Esophagus squamous epithelium (tissue), 5 donors: ENCODE measurements around the gene PPP3R2. TPM values are rescaled to one million over a fixed set of nuclear protein-coding genes. Genes with fewer than 3 reads are reported as not detected.

Experiments
- DNase-seq: peaks from one replicate; lab custom pipeline; 2025; lab: John Stamatoyannopoulos, UW
- H3K27ac ChIP-seq, 4 donors: fragments of 200-600 bp; sonication (generic); one replicate each; pipeline ENCODE4 v1.5.1; 2016 to 2019; ENCODE audit warnings: mild to moderate bottlenecking in 1 of 4
- H3K27me3 ChIP-seq, 4 donors: fragments of 200-600 bp; sonication (generic); 1 replicate in 3 of 4; 2 replicates in 1 of 4; pipeline versions ENCODE4 v1.5.1 to v1.6.0; 2017 to 2021; ENCODE audit warnings: antibody characterized with exemption in 1 of 4
- H3K36me3 ChIP-seq, 3 donors: fragments of 200-600 bp; sonication (generic); one replicate each; pipeline ENCODE4 v1.5.1; 2016 to 2019
- H3K4me1 ChIP-seq, 3 donors: fragments of 200-600 bp; sonication (generic); one replicate each; pipeline ENCODE4 v1.5.1; 2017 to 2019
- H3K4me3 ChIP-seq, 4 donors: fragments of 200-600 bp; sonication (generic); 1 replicate in 3 of 4; 2 replicates in 1 of 4; pipeline ENCODE4 v1.5.1; 2016 to 2019; ENCODE audit warnings: mild to moderate bottlenecking in 2 of 4, moderate library complexity in 1 of 4
- H3K9me3 ChIP-seq, 3 donors: fragments of 200-600 bp; sonication (generic); one replicate each; pipeline ENCODE4 v1.5.1; 2016 to 2019
- POLR2A ChIP-seq, 4 donors: fragments of 450-650 bp; IDR thresholded peaks; one replicate each; pipeline ENCODE4 v1.6.1; 2017; ENCODE audit warnings: antibody characterized with exemption in 4 of 4, mild to moderate bottlenecking in 4 of 4, moderate library complexity in 3 of 4
- WGBS, 2 donors: methylation state at CpG; one replicate each; pipeline ENCODE4 v1.1.5; 2018; 5-methylcytosine and 5-hydroxymethylcytosine counted together
- intact Hi-C: fragments of 100-400 bp; cut with DNase I; formaldehyde crosslinking; loops from one replicate; pipeline ENCODE4 v1.15.0; 2022
- total RNA-seq, 4 donors: library from RNA; depleted of rRNA; stranded (reverse); fragments of >200 nt; gene quantifications; one replicate each; pipeline ENCODE4 v1.1.0, GENCODE V29; 2016
- TF ChIP-seq, protein P1 (sequence below), 6 experiments: fragments of 450-650 bp in 4 of 6; fragments of 200-600 bp in 2 of 6; sonication (generic) in 2 of 6; IDR thresholded peaks; one replicate each; pipeline ENCODE4 v1.5.1; 2016 to 2019; ENCODE audit warnings: antibody characterized with exemption in 6 of 6, mild to moderate bottlenecking in 4 of 6, moderate library complexity in 4 of 6
- donor health status: DM: yes; HTN: yes; CAD: no.

PPP3R2 gene
- total RNA-seq, 4 donors from 2014 or later: not detected

DNA sequence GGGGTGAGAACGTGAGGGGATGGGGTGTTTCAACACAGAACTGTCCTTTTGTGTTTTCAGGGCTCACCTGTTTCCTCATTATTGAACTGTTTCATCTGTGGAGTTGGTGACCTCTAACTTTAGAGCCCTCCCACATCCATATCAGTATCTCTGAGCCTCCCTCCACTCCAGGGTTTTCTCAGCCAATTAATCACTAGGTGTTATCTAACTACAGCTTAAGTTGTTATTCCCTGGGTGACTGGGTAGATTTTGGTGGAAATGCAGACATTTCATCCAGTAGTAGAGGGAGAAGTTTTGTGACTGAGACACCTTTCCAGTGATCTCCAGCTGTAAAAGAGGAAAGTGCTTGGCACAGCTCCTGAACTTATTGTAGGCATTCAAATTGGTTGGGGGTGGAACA is 23.7 kb downstream of the PPP3R2 start:
- WGBS, 2 donors: 64 to 100% methylated on average over 1 of the region's 1 CpG
- Histone ChIP-seq H3K36me3 (peaks cover 0 to 42% (median 0%) of the 10 kb centered on the region in 3 donors), H3K4me3 (no peak overlapping the region), H3K9me3 (no peaks in the 10 kb centered on the region), H3K27ac (no peak overlapping the region), H3K4me1 (no peaks in the 10 kb centered on the region), H3K27me3 (no peaks in the 10 kb centered on the region)
- intact Hi-C loops: no loop called here
- no peak for DNase-seq
- TF ChIP-seq, protein P1, sequence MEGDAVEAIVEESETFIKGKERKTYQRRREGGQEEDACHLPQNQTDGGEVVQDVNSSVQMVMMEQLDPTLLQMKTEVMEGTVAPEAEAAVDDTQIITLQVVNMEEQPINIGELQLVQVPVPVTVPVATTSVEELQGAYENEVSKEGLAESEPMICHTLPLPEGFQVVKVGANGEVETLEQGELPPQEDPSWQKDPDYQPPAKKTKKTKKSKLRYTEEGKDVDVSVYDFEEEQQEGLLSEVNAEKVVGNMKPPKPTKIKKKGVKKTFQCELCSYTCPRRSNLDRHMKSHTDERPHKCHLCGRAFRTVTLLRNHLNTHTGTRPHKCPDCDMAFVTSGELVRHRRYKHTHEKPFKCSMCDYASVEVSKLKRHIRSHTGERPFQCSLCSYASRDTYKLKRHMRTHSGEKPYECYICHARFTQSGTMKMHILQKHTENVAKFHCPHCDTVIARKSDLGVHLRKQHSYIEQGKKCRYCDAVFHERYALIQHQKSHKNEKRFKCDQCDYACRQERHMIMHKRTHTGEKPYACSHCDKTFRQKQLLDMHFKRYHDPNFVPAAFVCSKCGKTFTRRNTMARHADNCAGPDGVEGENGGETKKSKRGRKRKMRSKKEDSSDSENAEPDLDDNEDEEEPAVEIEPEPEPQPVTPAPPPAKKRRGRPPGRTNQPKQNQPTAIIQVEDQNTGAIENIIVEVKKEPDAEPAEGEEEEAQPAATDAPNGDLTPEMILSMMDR (IDR thresholded peaks at IDR 0.05): no peak
- no peak for TF ChIP-seq POLR2A (IDR thresholded peaks at IDR 0.05)

DNA sequence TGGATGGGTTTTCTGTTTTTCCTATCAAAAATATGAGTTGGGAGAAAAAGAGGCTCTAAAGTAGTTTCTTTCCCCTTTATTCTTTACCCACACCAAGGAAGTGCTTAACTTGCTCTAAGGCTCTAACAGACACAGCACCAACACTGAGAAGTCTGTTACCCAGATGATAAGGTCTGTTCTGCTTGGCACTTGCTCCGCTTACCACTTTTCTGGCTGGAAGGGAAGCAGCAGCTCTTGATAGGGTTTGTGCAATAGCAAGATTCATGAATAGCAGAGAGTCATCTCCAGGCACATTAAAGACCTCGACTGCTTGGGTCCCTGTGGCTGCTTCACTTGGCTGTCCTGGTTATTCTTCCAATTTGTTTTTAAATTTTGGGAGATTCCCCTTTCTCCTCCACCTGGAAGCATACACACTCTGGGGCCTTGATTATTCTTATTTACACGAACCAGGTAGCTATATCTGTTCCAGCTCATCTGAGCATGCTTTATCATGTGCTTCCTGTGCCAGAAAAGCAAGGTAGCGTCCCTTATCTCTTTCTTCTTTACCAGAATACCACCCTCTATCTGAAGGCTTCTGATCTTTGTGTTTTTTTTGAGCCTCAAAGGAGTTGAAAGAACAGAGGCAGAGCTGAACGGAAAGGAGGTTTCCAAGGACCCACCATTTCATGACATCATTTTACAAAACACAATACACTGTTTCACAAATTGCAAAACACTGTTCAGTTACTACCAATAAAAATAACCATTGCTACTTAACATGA is 24.8 kb downstream of the PPP3R2 start:
- intact Hi-C loops: no loop called here
- TF ChIP-seq, protein P1 (IDR thresholded peaks at IDR 0.05): no peak
- TF ChIP-seq POLR2A (IDR thresholded peaks at IDR 0.05): no peak
- DNase-seq: no peak
- Histone ChIP-seq H3K36me3 (peaks cover 0 to 54% (median 0%) of the 10 kb centered on the region in 3 donors), H3K27me3 (no peaks in the 10 kb centered on the region), H3K9me3 (no peaks in the 10 kb centered on the region), H3K4me1 (no peaks in the 10 kb centered on the region), H3K4me3 (no peak overlapping the region), H3K27ac (no peak overlapping the region)
- 74 to 83% methylated on average over 5 of the region's 5 CpGs for WGBS, 2 donors

DNA sequence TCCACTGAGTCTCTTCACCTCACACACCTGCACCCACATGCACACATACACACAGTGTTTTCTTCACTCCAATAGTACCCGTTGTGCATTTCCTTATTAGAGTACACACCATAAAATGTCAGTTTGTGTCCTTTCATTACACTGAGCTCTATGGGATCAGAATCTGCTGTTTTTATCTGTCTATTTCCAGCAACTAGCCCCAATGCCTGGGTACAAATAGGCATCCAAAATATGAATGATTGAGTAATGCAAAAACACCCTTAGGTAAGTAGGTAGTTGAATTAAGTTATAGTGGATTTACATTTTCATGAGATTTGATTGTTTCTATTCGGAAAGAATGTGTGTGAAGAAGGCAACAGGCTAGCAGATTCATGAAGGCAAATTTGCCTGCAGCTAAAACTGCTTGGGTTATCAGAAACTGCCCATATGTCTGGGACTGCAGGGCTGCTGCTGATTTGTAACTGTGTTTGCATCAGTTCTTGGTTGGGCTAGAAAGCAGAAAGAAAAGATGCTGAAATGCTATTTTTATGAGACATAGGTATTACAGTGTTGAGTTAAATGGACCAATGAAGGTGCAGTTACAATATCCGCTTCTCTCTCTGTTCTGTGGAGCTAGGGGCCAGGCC is 26.9 kb downstream of the PPP3R2 start:
- Histone ChIP-seq H3K36me3 (peaks cover 0 to 75% (median 0%) of the 10 kb centered on the region in 3 donors), H3K4me1 (no peaks in the 10 kb centered on the region), H3K27me3 (no peaks in the 10 kb centered on the region), H3K27ac (no peak overlapping the region), H3K4me3 (no peak overlapping the region), H3K9me3 (no peaks in the 10 kb centered on the region)
- no peak for DNase-seq
- intact Hi-C loops: no loop called here
- WGBS, 2 donors: 86 to 88% methylated on average over 3 of the region's 3 CpGs
- no peak for TF ChIP-seq POLR2A (IDR thresholded peaks at IDR 0.05)
- TF ChIP-seq, protein P1 (IDR thresholded peaks at IDR 0.05): no peak

GRCh38 chr9:101566904-101567724 is 27.7 kb downstream of the PPP3R2 start:
- H3K36me3 ChIP-seq: peaks cover 0 to 82% (median 6%) of the 10 kb centered on the region in 3 donors
- intact Hi-C loops: no loop called here
- no peak for DNase-seq
- WGBS, 2 donors: 52 to 64% methylated on average over 5 of the region's 5 CpGs
- no peaks in the 10 kb centered on the region for H3K4me1 ChIP-seq
- no peaks in the 10 kb centered on the region for H3K27me3 ChIP-seq
- H3K4me3 ChIP-seq: no peak overlapping the region
- H3K9me3 ChIP-seq: no peaks in the 10 kb centered on the region
- TF ChIP-seq POLR2A (IDR thresholded peaks at IDR 0.05): no peak
- TF ChIP-seq, protein P1 (IDR thresholded peaks at IDR 0.05): peak in 5 of 6 experiments; percentile 13 to 56 (median 25)
- H3K27ac ChIP-seq: no peak overlapping the region
